GM12801 (cell line): ENCODE data around the gene HIPK4.

Experiments used
- CTCF ChIP-seq: IDR thresholded peaks from one replicate; pipeline ENCODE4 v1.5.1; 2011; ENCODE audit warnings: control low read depth; ENCODE audit not compliant: insufficient read length; ENCODE audit errors: extremely low read depth

HIPK4 gene

GRCh38 chr19:40337594-40337993 is 52.4 kb downstream of the HIPK4 start:
- no peak for TF ChIP-seq CTCF

GRCh38 chr19:40337107-40337506 is 52.9 kb downstream of the HIPK4 start:
- no peak for TF ChIP-seq CTCF

- TF ChIP-seq CTCF, result no peak
These were observed 53.4 kb downstream of the HIPK4 start for GRCh38 chr19:40336601-40336900.

- TF ChIP-seq CTCF, result no peak
These were observed 54.0 kb downstream of the HIPK4 start for GRCh38 chr19:40335855-40336600.

- no peak for TF ChIP-seq CTCF
These were observed 54.9 kb downstream of the HIPK4 start for GRCh38 chr19:40335101-40335500.

- TF ChIP-seq CTCF, result no peak
These were observed 57.3 kb downstream of the HIPK4 start for GRCh38 chr19:40332669-40333068.

GRCh38 chr19:40331052-40331451 is 58.9 kb downstream of the HIPK4 start:
- no peak for TF ChIP-seq CTCF
